ENCODE measurements around the gene SYNDIG1. TPM values are rescaled to one million over a fixed set of nuclear protein-coding genes. Genes with fewer than 3 reads are reported as not detected.

The SYNDIG1 gene
- total RNA-seq, 1 donor from 2014 or later = 5.7 TPM

GRCh38 chr20:24460712-24461111 lies 8.7 kb upstream of the SYNDIG1 start:
- H3K27me3 ChIP-seq (ENCODE audit: insufficient read depth, low read length) = peaks cover 31% of the 10 kb centered on the region
- no peak overlapping the region for H3K4me3 ChIP-seq (ENCODE audit: insufficient read depth, low read depth, low read length)
- no peak overlapping the region for H3K27ac Mint-ChIP-seq (ENCODE audit: unreplicated experiment)
- no peaks in the 10 kb centered on the region for H3K4me1 ChIP-seq (ENCODE audit: insufficient read depth, low read length)
- no peaks in the 10 kb centered on the region for H3K79me2 ChIP-seq (ENCODE audit: insufficient read depth, low read length)
- FAIRE-seq (no peak), DNase-seq (ENCODE audit: low read depth) (no peak)
- H3K27ac ChIP-seq (ENCODE audit: low read depth, low read length) = no peak overlapping the region
- H2AFZ ChIP-seq (ENCODE audit: low read depth, low read length) = no peak overlapping the region
- H3K36me3 Mint-ChIP-seq (ENCODE audit: low read depth, unreplicated experiment) = no peaks in the 10 kb centered on the region
- no peak for TF ChIP-seq EZH2 (IDR thresholded peaks at IDR 0.05; ENCODE audit: insufficient read depth, low read length)
- no peak for TF ChIP-seq CTCF (IDR thresholded peaks at IDR 0.05; ENCODE audit: insufficient read depth, low read depth, low read length)
- H3K9ac ChIP-seq (ENCODE audit: low read length) = no peak overlapping the region
- no peaks in the 10 kb centered on the region for H4K20me1 ChIP-seq (ENCODE audit: insufficient read depth, low read length)
- peaks cover 78% of the 10 kb centered on the region for H3K27me3 Mint-ChIP-seq (ENCODE audit: low read depth, unreplicated experiment)
- no peaks in the 10 kb centered on the region for H3K36me3 ChIP-seq (ENCODE audit: insufficient read depth, low read length)
- H3K9me3 Mint-ChIP-seq (ENCODE audit: unreplicated experiment) = no peaks in the 10 kb centered on the region
- no peak overlapping the region for H3K4me2 ChIP-seq (ENCODE audit: low read length)
- no peaks in the 10 kb centered on the region for H3K4me1 Mint-ChIP-seq (ENCODE audit: low read depth, unreplicated experiment)
- H3K4me3 Mint-ChIP-seq (ENCODE audit: unreplicated experiment) = no peak overlapping the region
- no peaks in the 10 kb centered on the region for H3K9me3 ChIP-seq (ENCODE audit: insufficient read depth, low read depth, low read length)

DNA sequence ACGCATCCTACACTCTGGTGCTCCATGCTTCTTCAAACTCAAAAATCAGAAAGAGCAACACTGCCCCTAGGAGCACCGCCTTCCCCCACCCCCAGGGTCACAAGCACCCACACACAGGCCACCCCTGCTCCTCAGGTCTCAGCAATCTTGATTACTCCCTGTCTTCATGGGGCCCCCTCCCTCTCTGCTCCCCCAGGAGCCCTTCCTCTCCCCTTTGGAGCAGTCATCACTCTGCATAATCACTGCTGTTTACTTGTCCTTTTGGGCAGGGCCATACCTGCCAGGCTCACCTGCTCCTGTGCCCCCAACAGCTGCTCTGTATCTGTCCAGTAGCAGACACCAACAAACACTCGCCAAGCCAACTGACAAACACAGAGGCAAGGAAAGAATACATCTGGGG lies 7.6 kb upstream of the SYNDIG1 start:
- H3K27ac ChIP-seq (ENCODE audit: low read depth, low read length) = no peak overlapping the region
- H3K9me3 Mint-ChIP-seq (ENCODE audit: unreplicated experiment) = no peaks in the 10 kb centered on the region
- H3K27me3 ChIP-seq (ENCODE audit: insufficient read depth, low read length) = peaks cover 24% of the 10 kb centered on the region
- no peak overlapping the region for H3K27ac Mint-ChIP-seq (ENCODE audit: unreplicated experiment)
- H2AFZ ChIP-seq (ENCODE audit: low read depth, low read length) = no peak overlapping the region
- H3K4me1 Mint-ChIP-seq (ENCODE audit: low read depth, unreplicated experiment) = no peaks in the 10 kb centered on the region
- no peaks in the 10 kb centered on the region for H3K36me3 ChIP-seq (ENCODE audit: insufficient read depth, low read length)
- H3K4me2 ChIP-seq (ENCODE audit: low read length) = no peak overlapping the region
- no peaks in the 10 kb centered on the region for H3K9me3 ChIP-seq (ENCODE audit: insufficient read depth, low read depth, low read length)
- H3K4me3 Mint-ChIP-seq (ENCODE audit: unreplicated experiment) = no peak overlapping the region
- H4K20me1 ChIP-seq (ENCODE audit: insufficient read depth, low read length) = no peaks in the 10 kb centered on the region
- TF ChIP-seq EZH2 (IDR thresholded peaks at IDR 0.05; ENCODE audit: insufficient read depth, low read length) (no peak), CTCF (IDR thresholded peaks at IDR 0.05; ENCODE audit: insufficient read depth, low read depth, low read length) (no peak)
- H3K9ac ChIP-seq (ENCODE audit: low read length) = no peak overlapping the region
- DNase-seq (ENCODE audit: low read depth) (no peak), FAIRE-seq (no peak)
- H3K36me3 Mint-ChIP-seq (ENCODE audit: low read depth, unreplicated experiment) = no peaks in the 10 kb centered on the region
- no peaks in the 10 kb centered on the region for H3K4me1 ChIP-seq (ENCODE audit: insufficient read depth, low read length)
- no peak overlapping the region for H3K4me3 ChIP-seq (ENCODE audit: insufficient read depth, low read depth, low read length)
- peaks cover 79% of the 10 kb centered on the region for H3K27me3 Mint-ChIP-seq (ENCODE audit: low read depth, unreplicated experiment)
- H3K79me2 ChIP-seq (ENCODE audit: insufficient read depth, low read length) = no peaks in the 10 kb centered on the region

DNA sequence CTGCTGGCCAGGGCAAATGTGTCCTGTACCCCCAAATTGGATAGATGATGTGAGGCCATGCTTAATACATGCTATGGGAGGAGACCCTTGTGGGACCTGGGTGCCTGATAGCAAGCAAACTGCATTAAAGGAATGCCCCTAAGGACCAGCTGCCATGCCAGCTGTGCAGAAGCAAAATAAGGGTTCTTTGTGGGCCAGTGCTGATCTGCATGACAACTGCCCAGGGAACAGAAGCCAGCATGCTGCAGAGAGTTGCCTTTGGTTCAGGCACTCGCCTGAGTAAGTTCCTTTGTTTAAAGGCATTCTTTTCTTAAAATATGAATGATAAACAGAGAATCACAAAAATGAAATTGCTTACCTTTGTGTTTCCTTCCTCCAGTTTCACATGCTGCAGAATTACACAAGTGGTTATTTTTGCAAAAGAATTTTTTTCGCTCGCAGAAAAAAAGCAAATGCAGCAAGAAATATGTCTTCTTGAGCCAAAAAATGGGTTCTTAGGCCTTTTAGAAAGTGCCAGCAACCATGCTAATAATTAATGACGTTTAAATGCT lies 6.9 kb upstream of the SYNDIG1 start:
- no peaks in the 10 kb centered on the region for H3K4me1 ChIP-seq (ENCODE audit: insufficient read depth, low read length)
- Mint-ChIP-seq H3K9me3 (ENCODE audit: unreplicated experiment) (no peaks in the 10 kb centered on the region), H3K4me3 (ENCODE audit: unreplicated experiment) (no peak overlapping the region), H3K36me3 (ENCODE audit: low read depth, unreplicated experiment) (no peaks in the 10 kb centered on the region), H3K27ac (ENCODE audit: unreplicated experiment) (no peak overlapping the region), H3K27me3 (ENCODE audit: low read depth, unreplicated experiment) (peaks cover 76% of the 10 kb centered on the region), H3K4me1 (ENCODE audit: low read depth, unreplicated experiment) (no peaks in the 10 kb centered on the region)
- no peak for TF ChIP-seq CTCF (IDR thresholded peaks at IDR 0.05; ENCODE audit: insufficient read depth, low read depth, low read length)
- TF ChIP-seq EZH2 (IDR thresholded peaks at IDR 0.05; ENCODE audit: insufficient read depth, low read length) = no peak
- DNase-seq (ENCODE audit: low read depth) = no peak
- no peaks in the 10 kb centered on the region for H4K20me1 ChIP-seq (ENCODE audit: insufficient read depth, low read length)
- no peaks in the 10 kb centered on the region for H3K36me3 ChIP-seq (ENCODE audit: insufficient read depth, low read length)
- no peak overlapping the region for H3K4me2 ChIP-seq (ENCODE audit: low read length)
- no peaks in the 10 kb centered on the region for H3K79me2 ChIP-seq (ENCODE audit: insufficient read depth, low read length)
- H3K4me3 ChIP-seq (ENCODE audit: insufficient read depth, low read depth, low read length) = no peak overlapping the region
- H3K27me3 ChIP-seq (ENCODE audit: insufficient read depth, low read length) = peaks cover 25% of the 10 kb centered on the region
- H3K9ac ChIP-seq (ENCODE audit: low read length) = no peak overlapping the region
- FAIRE-seq = no peak
- no peak overlapping the region for H3K27ac ChIP-seq (ENCODE audit: low read depth, low read length)
- H2AFZ ChIP-seq (ENCODE audit: low read depth, low read length) = no peak overlapping the region
- no peaks in the 10 kb centered on the region for H3K9me3 ChIP-seq (ENCODE audit: insufficient read depth, low read depth, low read length)

Data from astrocyte (in vitro differentiated cells and primary cell).